GM12872 (cell line): Measurements from ENCODE around the gene COPE.

Source experiments
- CTCF ChIP-seq: IDR thresholded peaks from 3 replicates; pipeline ENCODE4 v1.5.1; 2011; ENCODE audit warnings: low read depth, mild to moderate bottlenecking, low read length, moderate library complexity; ENCODE audit not compliant: insufficient read depth

COPE gene

GRCh38 chr19:18922228-18922985 is 3.2 kb upstream of the COPE start:
- TF ChIP-seq CTCF = no peak

- TF ChIP-seq CTCF = no peak
Measured at GRCh38 chr19:18921593-18921992, 2.4 kb upstream of the COPE start.

- no peak for TF ChIP-seq CTCF
Measured at GRCh38 chr19:18920400-18920799, 1.2 kb upstream of the COPE start.

- no peak for TF ChIP-seq CTCF
Measured at GRCh38 chr19:18919900-18920214, 670 bp upstream of the COPE start.

- TF ChIP-seq CTCF = peak; percentile 47
Measured at GRCh38 chr19:18915639-18916038, 3.5 kb downstream of the COPE start.

GRCh38 chr19:18913466-18913865 is 5.7 kb downstream of the COPE start:
- no peak for TF ChIP-seq CTCF

GRCh38 chr19:18912933-18913332 is 6.3 kb downstream of the COPE start:
- no peak for TF ChIP-seq CTCF
